IPS-11a (cell line): ENCODE results near the gene MRPS22.
"Not testable (repeated sequence)": the region's sequence is repeated elsewhere in the genome, so short reads cannot be mapped to it uniquely, and the experiment has no call there.

Experiments used
- H3K4me3 ChIP-seq: one replicate; pipeline ENCODE4 v1.5.1; 2013; ENCODE audit warnings: low read depth, low read length, control low read depth

Gene MRPS22

DNA sequence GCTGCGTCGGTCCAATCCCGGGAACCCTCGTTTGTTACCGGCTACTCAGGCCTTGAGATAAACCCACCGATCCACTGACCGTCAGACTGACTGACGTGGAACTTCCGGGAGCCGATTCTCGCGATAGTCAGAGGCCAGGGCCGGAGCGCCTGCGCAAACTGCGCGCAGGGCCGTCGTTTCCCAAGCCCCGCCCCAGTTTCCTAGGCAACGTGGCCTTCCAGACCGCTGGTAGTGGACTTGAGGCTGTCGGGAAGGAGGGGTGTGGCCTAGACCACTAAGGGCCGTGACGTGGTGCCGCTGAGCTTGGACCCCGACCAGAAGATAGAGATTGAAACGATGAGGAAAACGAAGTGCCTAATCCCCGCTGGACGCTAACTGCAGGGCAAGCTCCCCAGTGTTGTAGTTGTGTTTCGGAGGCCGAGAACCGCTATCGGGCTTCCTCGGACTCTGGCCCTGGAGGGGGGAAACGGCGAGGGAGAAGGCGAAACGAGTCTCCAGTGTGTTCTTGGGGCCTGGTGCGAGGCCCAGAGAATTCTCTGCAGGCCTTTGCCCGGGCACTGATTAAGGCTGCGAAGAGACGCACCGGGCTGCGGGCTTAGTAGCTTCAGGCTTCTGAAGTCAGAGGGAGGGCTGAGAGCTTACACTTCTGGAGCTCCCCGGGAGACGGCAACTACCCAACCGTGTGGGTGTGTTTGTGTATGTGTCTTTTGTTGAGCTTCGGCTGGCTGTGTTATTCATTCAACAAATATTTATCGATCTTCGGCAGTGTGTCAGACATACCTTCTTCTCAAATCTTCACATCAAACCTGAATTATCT lies 45.9 kb downstream of the MRPS22 start, which contains the start of gene COPB2:
Gene COPB2, minus strand, starts transcription at position 96 of the 817 bp plus-strand sequence. CDS start 97 bp downstream, outside the sequence.
- peak within 1 kb of the TSS; percentile 94 for H3K4me3 ChIP-seq

DNA sequence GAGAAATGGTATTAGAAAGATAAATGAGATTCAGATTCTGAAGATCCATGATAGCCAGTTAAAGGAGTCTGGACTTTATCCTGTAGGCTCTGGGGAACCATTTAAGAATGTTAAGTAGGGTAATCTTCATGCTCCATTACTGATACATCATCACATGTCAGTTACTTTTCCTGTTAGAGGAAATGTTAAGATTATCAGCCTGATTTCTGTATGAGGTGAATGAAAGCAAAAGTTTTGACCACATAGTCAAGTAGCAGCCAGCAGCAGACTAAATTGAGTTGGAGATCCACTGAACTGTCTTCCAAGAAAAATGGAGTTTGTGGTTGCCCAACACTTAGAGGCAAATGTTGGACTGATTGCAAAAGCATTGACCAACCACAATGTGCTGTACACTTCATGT lies 50.3 kb downstream of the MRPS22 start:
- no peak overlapping the region for H3K4me3 ChIP-seq

DNA sequence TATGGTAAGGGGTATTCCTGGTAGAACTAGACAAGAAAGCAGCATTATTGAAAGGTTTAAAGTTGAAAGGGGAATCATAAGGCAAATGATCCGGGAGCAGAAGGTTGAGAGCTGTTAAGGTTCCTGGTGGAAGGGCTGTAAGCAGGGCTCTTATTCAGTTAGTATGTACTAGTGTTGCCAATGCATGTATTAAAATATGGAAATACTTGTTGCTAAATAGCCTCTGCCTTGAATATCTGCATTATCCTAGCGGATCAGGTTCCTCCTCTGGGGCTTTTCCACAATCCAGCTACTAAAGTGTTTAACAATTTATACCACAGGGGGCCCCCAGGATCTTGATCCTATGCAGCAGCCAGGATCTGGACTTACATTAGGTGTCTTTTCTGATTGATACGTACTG lies 52.9 kb downstream of the MRPS22 start:
- H3K4me3 ChIP-seq, result no peak overlapping the region

DNA sequence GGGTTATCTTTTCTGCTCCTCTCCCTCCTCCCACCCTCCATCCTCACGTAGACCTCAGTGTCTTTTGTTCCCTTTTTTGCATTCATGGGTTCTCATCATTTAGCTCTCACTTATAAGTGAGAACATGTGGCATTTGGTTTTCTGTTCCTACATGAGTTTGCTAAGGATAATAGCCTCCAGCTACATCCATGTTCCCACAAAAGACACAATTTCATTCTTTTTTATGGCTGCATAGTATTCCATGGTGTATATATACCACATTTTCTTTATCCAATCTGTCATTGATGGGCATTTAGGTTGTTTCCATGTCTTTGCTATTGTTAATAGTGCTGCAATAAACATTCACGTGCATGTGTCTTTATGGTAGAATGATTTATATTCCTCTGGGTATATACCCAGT lies 57.3 kb downstream of the MRPS22 start:
- not testable (repeated sequence) for H3K4me3 ChIP-seq
